HepG2 (cell line): ENCODE measurements around the gene ARFGAP2. TPM values are rescaled to one million over a fixed set of nuclear protein-coding genes. Genes with fewer than 3 reads are reported as not detected.

Experiments used
- CHD2 ChIP-seq: IDR thresholded peaks from 2 replicates; pipeline ENCODE4 v1.6.1; 2011; ENCODE audit warnings: low read depth, low read length, improper control_type of control experiment
- CSRNP2 ChIP-seq: sonication (generic); formaldehyde crosslinking; conservative IDR thresholded peaks from 2 replicates; pipeline ENCODE4 v1.8.0; 2022; ENCODE audit warnings: low read depth, missing genetic modification reagents
- HNF4A ChIP-seq: sonication (generic); formaldehyde crosslinking; IDR thresholded peaks from 2 replicates; pipeline ENCODE4 v1.4.0; 2020; ENCODE audit warnings: missing genetic modification reagents
- HOXA5 ChIP-seq: sonication (generic); formaldehyde crosslinking; IDR thresholded peaks from 2 replicates; pipeline ENCODE4 v1.4.0; 2020; ENCODE audit warnings: missing genetic modification reagents
- NFIB ChIP-seq: sonication (generic); formaldehyde crosslinking; IDR thresholded peaks from 2 replicates; pipeline ENCODE4 v1.9.0; 2021; ENCODE audit warnings: missing genetic modification reagents, mild to moderate bottlenecking, borderline replicate concordance
- NFYB ChIP-seq: sonication (generic); formaldehyde crosslinking; IDR thresholded peaks from 2 replicates; pipeline ENCODE4 v1.4.0; 2020; ENCODE audit warnings: missing genetic modification reagents
- PAF1 ChIP-seq: IDR thresholded peaks from 2 replicates; pipeline ENCODE4 v1.6.1; 2016; ENCODE audit warnings: missing genetic modification reagents, missing compliant biosample characterization
- REL ChIP-seq: sonication (generic); formaldehyde crosslinking; conservative IDR thresholded peaks from 2 replicates; pipeline ENCODE4 v1.8.0; 2022; ENCODE audit warnings: mild to moderate bottlenecking, missing genetic modification reagents, moderate library complexity
- RORA ChIP-seq: sonication (generic); formaldehyde crosslinking; IDR thresholded peaks from 2 replicates; pipeline ENCODE4 v1.5.0; 2020; ENCODE audit warnings: mild to moderate bottlenecking, missing genetic modification reagents, moderate library complexity
- SRY ChIP-seq: sonication (generic); formaldehyde crosslinking; IDR thresholded peaks from 2 replicates; pipeline ENCODE4 v1.8.0; 2022; ENCODE audit warnings: mild to moderate bottlenecking, missing genetic modification reagents
- ZFP90 ChIP-seq: sonication (generic); formaldehyde crosslinking; IDR thresholded peaks from 2 replicates; pipeline ENCODE4 v1.8.0; 2022; ENCODE audit warnings: missing genetic modification reagents, mild to moderate bottlenecking, inconsistent platforms, borderline replicate concordance
- ZNF101 ChIP-seq: sonication (generic); formaldehyde crosslinking; IDR thresholded peaks from 2 replicates; pipeline ENCODE4 v1.4.0; 2020; ENCODE audit warnings: mild to moderate bottlenecking, low read depth, missing genetic modification reagents, borderline replicate concordance
- ZNF136 ChIP-seq: sonication (generic); formaldehyde crosslinking; IDR thresholded peaks from 2 replicates; pipeline ENCODE4 v1.8.1; 2022; ENCODE audit warnings: low read depth, mild to moderate bottlenecking, moderate library complexity, missing genetic modification reagents
- ZNF224 ChIP-seq: sonication (generic); formaldehyde crosslinking; IDR thresholded peaks from 2 replicates; pipeline ENCODE4 v1.5.0; 2020; ENCODE audit warnings: mild to moderate bottlenecking, missing genetic modification reagents
- polyA plus RNA-seq, 8 experiments: library from polyadenylated mRNA; depleted of rRNA in 3 of 8; stranded (reverse) in 7 of 8; unstranded in 1 of 8; fragments of >200 nt; fragmentation: Illumina TruSeq in 4 of 8; extraction: Trizol in 4 of 8; gene quantifications; 2 replicates each; pipeline versions ENCODE4 v1.2.1 to v1.2.3, GENCODE V29; 2011 to 2016; ENCODE audit warnings: low read depth in 4 of 8, missing spikeins in 1 of 8, mixed read lengths in 1 of 8; ENCODE audit not compliant: insufficient read depth in 1 of 8
- total RNA-seq, 5 experiments: library from RNA; depleted of rRNA; stranded (reverse); fragments of >200 nt; fragmentation: Illumina TruSeq; extraction: Trizol; gene quantifications; 2 replicates each; pipeline ENCODE4 v1.2.3, GENCODE V29; 2016; ENCODE audit warnings: low read depth in 1 of 5
- TF ChIP-seq, protein P1 (sequence below): sonication (generic); formaldehyde crosslinking; IDR thresholded peaks from 2 replicates; pipeline ENCODE4 v1.5.0; 2020; ENCODE audit warnings: missing genetic modification reagents
- TF ChIP-seq, protein P2 (sequence below): sonication (generic); formaldehyde crosslinking; IDR thresholded peaks from 2 replicates; pipeline ENCODE4 v1.5.1; 2020; ENCODE audit warnings: mild to moderate bottlenecking, missing genetic modification reagents, borderline replicate concordance
- TF ChIP-seq, protein P3 (sequence below): sonication (generic); formaldehyde crosslinking; IDR thresholded peaks from 2 replicates; pipeline ENCODE4 v1.4.0; 2020; ENCODE audit warnings: missing genetic modification reagents

ARFGAP2 gene
- total and polyA plus RNA-seq, 2 of the 13 experiments (the other 11 are each of a cell fraction or from before 2014, with no cell fraction given): 32.3 to 75.3 TPM

DNA sequence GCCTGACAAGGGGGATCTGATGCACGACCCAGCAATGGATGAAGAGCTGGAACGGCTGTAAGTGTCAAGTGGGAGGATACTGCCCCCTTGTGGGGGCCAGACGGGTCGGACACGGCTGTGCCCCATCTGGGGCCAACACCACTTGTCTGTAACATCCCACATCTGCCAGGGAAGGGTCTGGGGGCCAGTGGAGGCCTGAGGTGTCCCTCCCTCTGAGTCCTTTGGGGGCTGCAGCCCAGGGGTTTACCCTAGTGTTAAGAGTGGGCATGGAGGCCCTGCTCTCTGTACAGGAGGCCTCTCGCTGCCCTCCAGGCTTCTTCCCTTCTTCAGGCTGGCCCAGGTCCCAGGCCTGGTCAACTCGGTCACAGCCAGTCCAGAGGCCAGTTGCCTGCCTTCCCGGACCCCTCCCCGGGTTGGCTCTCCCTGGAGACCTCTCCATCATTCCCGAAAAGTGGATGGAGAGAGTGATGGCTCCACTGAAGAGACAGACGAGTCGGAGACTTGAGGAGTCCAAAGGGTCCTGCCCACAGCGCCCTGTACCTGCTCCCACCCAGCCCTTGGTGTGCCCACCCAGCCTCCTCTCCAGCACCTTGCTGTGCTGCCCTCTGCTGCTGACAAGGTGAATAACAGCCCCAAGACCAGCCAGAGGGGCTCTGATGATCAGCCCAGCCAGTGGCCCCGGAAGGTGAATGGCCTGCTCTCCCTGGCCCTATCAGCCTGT lies 15.4 kb downstream of the ARFGAP2 start (continued):
- TF ChIP-seq, protein P1, sequence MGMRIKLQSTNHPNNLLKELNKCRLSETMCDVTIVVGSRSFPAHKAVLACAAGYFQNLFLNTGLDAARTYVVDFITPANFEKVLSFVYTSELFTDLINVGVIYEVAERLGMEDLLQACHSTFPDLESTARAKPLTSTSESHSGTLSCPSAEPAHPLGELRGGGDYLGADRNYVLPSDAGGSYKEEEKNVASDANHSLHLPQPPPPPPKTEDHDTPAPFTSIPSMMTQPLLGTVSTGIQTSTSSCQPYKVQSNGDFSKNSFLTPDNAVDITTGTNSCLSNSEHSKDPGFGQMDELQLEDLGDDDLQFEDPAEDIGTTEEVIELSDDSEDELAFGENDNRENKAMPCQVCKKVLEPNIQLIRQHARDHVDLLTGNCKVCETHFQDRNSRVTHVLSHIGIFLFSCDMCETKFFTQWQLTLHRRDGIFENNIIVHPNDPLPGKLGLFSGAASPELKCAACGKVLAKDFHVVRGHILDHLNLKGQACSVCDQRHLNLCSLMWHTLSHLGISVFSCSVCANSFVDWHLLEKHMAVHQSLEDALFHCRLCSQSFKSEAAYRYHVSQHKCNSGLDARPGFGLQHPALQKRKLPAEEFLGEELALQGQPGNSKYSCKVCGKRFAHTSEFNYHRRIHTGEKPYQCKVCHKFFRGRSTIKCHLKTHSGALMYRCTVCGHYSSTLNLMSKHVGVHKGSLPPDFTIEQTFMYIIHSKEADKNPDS (CRISPR knock-in tag): no peak
- TF ChIP-seq PAF1 (CRISPR knock-in tag): no peak
- TF ChIP-seq, protein P2, sequence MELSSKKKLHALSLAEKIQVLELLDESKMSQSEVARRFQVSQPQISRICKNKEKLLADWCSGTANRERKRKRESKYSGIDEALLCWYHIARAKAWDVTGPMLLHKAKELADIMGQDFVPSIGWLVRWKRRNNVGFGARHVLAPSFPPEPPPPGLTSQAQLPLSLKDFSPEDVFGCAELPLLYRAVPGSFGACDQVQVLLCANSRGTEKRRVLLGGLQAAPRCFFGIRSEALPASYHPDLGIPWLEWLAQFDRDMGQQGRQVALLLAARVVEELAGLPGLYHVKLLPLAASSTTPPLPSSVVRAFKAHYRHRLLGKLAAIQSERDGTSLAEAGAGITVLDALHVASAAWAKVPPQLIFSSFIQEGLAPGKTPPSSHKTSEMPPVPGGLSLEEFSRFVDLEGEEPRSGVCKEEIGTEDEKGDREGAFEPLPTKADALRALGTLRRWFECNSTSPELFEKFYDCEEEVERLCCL (CRISPR knock-in tag): 0 out of 2 replicates have a peak, but pooled peaks have one; percentile 30
- no peak for TF ChIP-seq ZFP90
- no peak for TF ChIP-seq ZNF136 (CRISPR knock-in tag)
- no peak for TF ChIP-seq CSRNP2 (CRISPR knock-in tag)
- TF ChIP-seq CHD2: no peak
- TF ChIP-seq HNF4A: no peak
- no peak for TF ChIP-seq NFYB (CRISPR knock-in tag)
- TF ChIP-seq, protein P3, sequence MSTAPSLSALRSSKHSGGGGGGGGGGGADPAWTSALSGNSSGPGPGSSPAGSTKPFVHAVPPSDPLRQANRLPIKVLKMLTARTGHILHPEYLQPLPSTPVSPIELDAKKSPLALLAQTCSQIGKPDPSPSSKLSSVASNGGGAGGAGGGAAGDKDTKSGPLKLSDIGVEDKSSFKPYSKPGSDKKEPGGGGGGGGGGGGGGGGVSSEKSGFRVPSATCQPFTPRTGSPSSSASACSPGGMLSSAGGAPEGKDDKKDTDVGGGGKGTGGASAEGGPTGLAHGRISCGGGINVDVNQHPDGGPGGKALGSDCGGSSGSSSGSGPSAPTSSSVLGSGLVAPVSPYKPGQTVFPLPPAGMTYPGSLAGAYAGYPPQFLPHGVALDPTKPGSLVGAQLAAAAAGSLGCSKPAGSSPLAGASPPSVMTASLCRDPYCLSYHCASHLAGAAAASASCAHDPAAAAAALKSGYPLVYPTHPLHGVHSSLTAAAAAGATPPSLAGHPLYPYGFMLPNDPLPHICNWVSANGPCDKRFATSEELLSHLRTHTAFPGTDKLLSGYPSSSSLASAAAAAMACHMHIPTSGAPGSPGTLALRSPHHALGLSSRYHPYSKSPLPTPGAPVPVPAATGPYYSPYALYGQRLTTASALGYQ: no peak
- TF ChIP-seq HOXA5: 0 out of 2 replicates have a peak, but pooled peaks have one; percentile 19
- TF ChIP-seq SRY (CRISPR knock-in tag): 0 out of 2 replicates have a peak, but pooled peaks have one; percentile 16
- no peak for TF ChIP-seq ZNF224 (CRISPR knock-in tag)
- no peak for TF ChIP-seq RORA
- TF ChIP-seq ZNF101 (CRISPR knock-in tag): no peak
- TF ChIP-seq NFIB: no peak
- no peak for TF ChIP-seq REL (CRISPR knock-in tag)
